HG02852 (cell line): ENCODE data around the gene TM2D3.
"Not testable (repeated sequence)": the region's sequence is repeated elsewhere in the genome, so short reads cannot be mapped to it uniquely, and the experiment has no call there.

ENCODE experiments used
- ATAC-seq: cut with Tn5 transposase; IDR thresholded peaks from one replicate; pipeline ENCODE4 v1.9.1; 2021; ENCODE audit warnings: mild to moderate bottlenecking, moderate library complexity; ENCODE audit not compliant: unreplicated experiment

Gene TM2D3

GRCh38 chr15:101657968-101658784, 6.0 kb upstream of the TM2D3 start:
- ATAC-seq: no peak

- no peak for ATAC-seq
Measured at GRCh38 chr15:101657171-101657570, 5.0 kb upstream of the TM2D3 start.

GRCh38 chr15:101654624-101655337, 2.6 kb upstream of the TM2D3 start:
- not testable (repeated sequence) for ATAC-seq

- no peak for ATAC-seq
Measured at GRCh38 chr15:101654171-101654570, 2.0 kb upstream of the TM2D3 start.

GRCh38 chr15:101652786-101653430, 727 bp upstream of the TM2D3 start:
- peak; percentile 20 for ATAC-seq

- peak; percentile 51 for ATAC-seq
Measured at GRCh38 chr15:101651554-101652097, 555 bp downstream of the TM2D3 start.

- ATAC-seq: no peak
Measured at GRCh38 chr15:101650145-101650544, 2.0 kb downstream of the TM2D3 start.

- ATAC-seq: no peak
Measured at GRCh38 chr15:101648356-101648755, 3.8 kb downstream of the TM2D3 start.

GRCh38 chr15:101647251-101647650, 4.9 kb downstream of the TM2D3 start:
- ATAC-seq: no peak

GRCh38 chr15:101646672-101647071, 5.5 kb downstream of the TM2D3 start:
- ATAC-seq: no peak

- no peak for ATAC-seq
Measured at GRCh38 chr15:101642361-101642760, 9.8 kb downstream of the TM2D3 start.

GRCh38 chr15:101641894-101642293, 10.3 kb downstream of the TM2D3 start:
- no peak for ATAC-seq

- ATAC-seq: peak; percentile 48
Measured at GRCh38 chr15:101641129-101641764, 10.9 kb downstream of the TM2D3 start.

GRCh38 chr15:101639667-101640066, 12.5 kb downstream of the TM2D3 start:
- no peak for ATAC-seq

GRCh38 chr15:101637919-101638318, 14.3 kb downstream of the TM2D3 start:
- ATAC-seq: no peak

- no peak for ATAC-seq
Measured at GRCh38 chr15:101637516-101637915, 14.7 kb downstream of the TM2D3 start.

- ATAC-seq: no peak
Measured at GRCh38 chr15:101637038-101637437, 15.1 kb downstream of the TM2D3 start.

GRCh38 chr15:101635944-101636727, 16.0 kb downstream of the TM2D3 start:
- ATAC-seq: no peak

GRCh38 chr15:101633356-101633755, 18.8 kb downstream of the TM2D3 start:
- ATAC-seq: no peak

- ATAC-seq: not testable (repeated sequence)
Measured at GRCh38 chr15:101626729-101627128, 25.5 kb downstream of the TM2D3 start.
